HEK293 (cell line): ENCODE results near the gene SCRT2.

Experiments
- CTCF ChIA-PET: fragments of 350-600 bp; formaldehyde crosslinking; extraction: SDS; loops from one replicate; lab custom pipeline; 2021; ENCODE audit warnings: antibody characterized with exemption; lab: Yijun Ruan, JAX
- POLR2A ChIA-PET: fragments of 300-600 bp; formaldehyde crosslinking; extraction: SDS; loops from one replicate; lab custom pipeline; 2020; ENCODE audit warnings: antibody characterized with exemption, inconsistent platforms; lab: Yijun Ruan, JAX
- H3K27ac ChIP-seq: fragments of 200-500 bp; sonication (Bioruptor generic); 2 replicates; pipeline ENCODE4 v1.5.1; 2014; ENCODE audit warnings: low read depth, low read length, control low read depth, inconsistent platforms; ENCODE audit errors: extremely low read depth
- H3K36me3 ChIP-seq, 2 experiments: fragments of 200-500 bp in 1 of 2; sonication (Bioruptor generic) in 1 of 2; 1 replicate in 1 of 2; 2 replicates in 1 of 2; pipeline ENCODE4 v1.5.1; 2014 to 2017; ENCODE audit warnings: inconsistent platforms in 2 of 2, low read length in 2 of 2; ENCODE audit not compliant: control insufficient read depth in 2 of 2, insufficient read depth in 1 of 2
- H3K4me1 ChIP-seq: fragments of 200-500 bp; sonication (Bioruptor generic); 2 replicates; pipeline ENCODE4 v1.5.1; 2014; ENCODE audit warnings: mild to moderate bottlenecking, low read length, inconsistent platforms; ENCODE audit not compliant: control insufficient read depth, insufficient read depth
- H3K4me3 ChIP-seq: 2 replicates; pipeline ENCODE4 v1.5.1; 2011; ENCODE audit warnings: low read depth, mild to moderate bottlenecking, control low read depth, low read length, moderate library complexity
- H3K9me3 ChIP-seq: fragments of 200-500 bp; sonication (Bioruptor generic); 2 replicates; pipeline ENCODE4 v1.5.1; 2014; ENCODE audit warnings: low read depth, low read length, inconsistent platforms; ENCODE audit not compliant: control insufficient read depth, insufficient read depth
- KLF17 ChIP-seq: fragments of 450-650 bp; formaldehyde crosslinking; IDR thresholded peaks from 2 replicates; pipeline ENCODE4 v1.5.1; 2016; ENCODE audit warnings: missing biosample characterization, missing genetic modification characterization
- KLF9 ChIP-seq: fragments of 450-650 bp; formaldehyde crosslinking; IDR thresholded peaks from 2 replicates; pipeline ENCODE4 v1.5.1; 2016; ENCODE audit warnings: missing biosample characterization, missing genetic modification characterization, low read depth
- OVOL3 ChIP-seq: fragments of 450-650 bp; formaldehyde crosslinking; IDR thresholded peaks from 2 replicates; pipeline ENCODE4 v1.5.1; 2016; ENCODE audit warnings: missing biosample characterization, missing genetic modification characterization
- PRDM1 ChIP-seq: fragments of 450-650 bp; formaldehyde crosslinking; IDR thresholded peaks from 2 replicates; pipeline ENCODE4; 2016; ENCODE audit warnings: missing biosample characterization, missing genetic modification characterization
- PRDM10 ChIP-seq: fragments of 450-650 bp; formaldehyde crosslinking; IDR thresholded peaks from 2 replicates; pipeline ENCODE4 v1.5.1; 2016; ENCODE audit warnings: missing biosample characterization, missing genetic modification characterization
- ZBTB21 ChIP-seq: fragments of 450-650 bp; formaldehyde crosslinking; IDR thresholded peaks from 2 replicates; pipeline ENCODE4 v1.5.1; 2017; ENCODE audit warnings: missing biosample characterization, missing genetic modification characterization
- ZNF121 ChIP-seq: fragments of 450-650 bp; formaldehyde crosslinking; IDR thresholded peaks from 2 replicates; pipeline ENCODE4 v1.5.1; 2016; ENCODE audit warnings: missing biosample characterization, missing genetic modification characterization
- ZNF174 ChIP-seq: fragments of 450-650 bp; formaldehyde crosslinking; IDR thresholded peaks from 2 replicates; pipeline ENCODE4 v1.5.0; 2017; ENCODE audit warnings: missing biosample characterization, mild to moderate bottlenecking, missing genetic modification characterization
- ZNF214 ChIP-seq: fragments of 450-650 bp; formaldehyde crosslinking; IDR thresholded peaks from 2 replicates; pipeline ENCODE4 v1.5.1; 2017; ENCODE audit warnings: missing biosample characterization, mild to moderate bottlenecking, missing genetic modification characterization, borderline replicate concordance
- ZNF394 ChIP-seq: fragments of 450-650 bp; formaldehyde crosslinking; IDR thresholded peaks from 2 replicates; pipeline ENCODE4 v1.5.1; 2016; ENCODE audit warnings: missing biosample characterization, missing genetic modification characterization, mild to moderate bottlenecking, moderate library complexity, borderline replicate concordance
- ZNF404 ChIP-seq: fragments of 450-650 bp; formaldehyde crosslinking; IDR thresholded peaks from 2 replicates; pipeline ENCODE4 v1.5.1; 2017; ENCODE audit warnings: missing biosample characterization, missing genetic modification characterization
- ZNF423 ChIP-seq: fragments of 450-650 bp; formaldehyde crosslinking; IDR thresholded peaks from 2 replicates; pipeline ENCODE4 v1.5.1; 2016; ENCODE audit warnings: missing biosample characterization, missing genetic modification characterization
- ZNF433 ChIP-seq: fragments of 450-650 bp; formaldehyde crosslinking; IDR thresholded peaks from 2 replicates; pipeline ENCODE4 v1.5.1; 2016; ENCODE audit warnings: missing biosample characterization, missing genetic modification characterization, low read depth
- ZNF544 ChIP-seq: fragments of 450-650 bp; formaldehyde crosslinking; IDR thresholded peaks from 2 replicates; pipeline ENCODE4 v1.5.0; 2017; ENCODE audit warnings: missing biosample characterization, missing genetic modification characterization
- ZNF621 ChIP-seq: fragments of 450-650 bp; formaldehyde crosslinking; IDR thresholded peaks from 2 replicates; pipeline ENCODE4 v1.5.1; 2017; ENCODE audit warnings: missing biosample characterization, missing genetic modification characterization
- ZNF830 ChIP-seq: fragments of 450-650 bp; IDR thresholded peaks from 2 replicates; pipeline ENCODE4 v1.5.0; 2018; ENCODE audit warnings: missing biosample characterization, missing genetic modification characterization, low read depth, mild to moderate bottlenecking, moderate library complexity
- ZSCAN23 ChIP-seq: fragments of 450-650 bp; formaldehyde crosslinking; IDR thresholded peaks from 2 replicates; pipeline ENCODE4 v1.5.1; 2016; ENCODE audit warnings: missing biosample characterization, missing genetic modification characterization
- TF ChIP-seq, protein P1 (sequence below): fragments of 450-650 bp; formaldehyde crosslinking; IDR thresholded peaks from 2 replicates; pipeline ENCODE4 v1.5.1; 2016; ENCODE audit warnings: missing biosample characterization, missing genetic modification characterization, borderline replicate concordance
- TF ChIP-seq, protein P2 (sequence below): fragments of 450-650 bp; formaldehyde crosslinking; IDR thresholded peaks from 2 replicates; pipeline ENCODE4 v1.5.1; 2016; ENCODE audit warnings: missing biosample characterization, missing genetic modification characterization, low read depth

SCRT2 gene

DNA sequence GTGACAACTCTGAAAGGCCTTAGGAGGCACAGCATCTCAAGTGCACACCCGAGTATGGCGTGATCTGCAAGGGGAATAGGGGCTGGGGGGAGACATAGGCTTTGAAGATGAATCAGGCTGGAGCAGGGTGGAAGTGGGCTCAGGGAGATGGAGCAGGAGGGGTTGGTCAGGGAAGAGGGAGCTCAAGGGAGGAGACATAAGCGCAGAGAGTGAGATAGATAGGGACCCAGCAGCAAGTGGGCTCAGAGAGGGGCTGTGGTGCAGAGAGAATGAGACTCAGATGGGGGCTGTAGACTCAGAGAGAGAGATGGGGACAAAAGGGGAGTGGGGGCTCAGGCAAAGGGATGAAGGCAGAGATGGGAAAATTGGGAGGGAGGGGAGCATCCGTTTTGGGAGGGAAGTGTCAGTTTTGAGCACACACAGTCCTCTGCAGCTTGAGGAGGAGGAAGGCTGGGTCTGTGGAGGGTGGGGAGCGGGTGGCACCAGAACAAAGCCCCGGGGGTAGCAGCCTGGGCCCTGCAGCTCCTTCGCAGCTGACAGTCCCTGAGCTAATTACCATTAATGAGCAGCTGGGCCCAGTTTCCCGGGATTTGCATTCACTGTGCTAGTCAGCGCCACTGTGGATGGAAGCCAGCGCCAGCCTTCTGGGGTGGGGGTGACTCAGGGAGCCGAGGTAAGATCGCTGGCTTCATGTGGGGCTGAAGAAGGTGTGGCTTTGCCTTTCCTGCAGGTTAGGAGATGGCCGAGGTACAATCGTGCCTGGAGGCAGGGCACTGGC, 41.3 kb downstream of the SCRT2 start (continued):
- TF ChIP-seq, protein P1, sequence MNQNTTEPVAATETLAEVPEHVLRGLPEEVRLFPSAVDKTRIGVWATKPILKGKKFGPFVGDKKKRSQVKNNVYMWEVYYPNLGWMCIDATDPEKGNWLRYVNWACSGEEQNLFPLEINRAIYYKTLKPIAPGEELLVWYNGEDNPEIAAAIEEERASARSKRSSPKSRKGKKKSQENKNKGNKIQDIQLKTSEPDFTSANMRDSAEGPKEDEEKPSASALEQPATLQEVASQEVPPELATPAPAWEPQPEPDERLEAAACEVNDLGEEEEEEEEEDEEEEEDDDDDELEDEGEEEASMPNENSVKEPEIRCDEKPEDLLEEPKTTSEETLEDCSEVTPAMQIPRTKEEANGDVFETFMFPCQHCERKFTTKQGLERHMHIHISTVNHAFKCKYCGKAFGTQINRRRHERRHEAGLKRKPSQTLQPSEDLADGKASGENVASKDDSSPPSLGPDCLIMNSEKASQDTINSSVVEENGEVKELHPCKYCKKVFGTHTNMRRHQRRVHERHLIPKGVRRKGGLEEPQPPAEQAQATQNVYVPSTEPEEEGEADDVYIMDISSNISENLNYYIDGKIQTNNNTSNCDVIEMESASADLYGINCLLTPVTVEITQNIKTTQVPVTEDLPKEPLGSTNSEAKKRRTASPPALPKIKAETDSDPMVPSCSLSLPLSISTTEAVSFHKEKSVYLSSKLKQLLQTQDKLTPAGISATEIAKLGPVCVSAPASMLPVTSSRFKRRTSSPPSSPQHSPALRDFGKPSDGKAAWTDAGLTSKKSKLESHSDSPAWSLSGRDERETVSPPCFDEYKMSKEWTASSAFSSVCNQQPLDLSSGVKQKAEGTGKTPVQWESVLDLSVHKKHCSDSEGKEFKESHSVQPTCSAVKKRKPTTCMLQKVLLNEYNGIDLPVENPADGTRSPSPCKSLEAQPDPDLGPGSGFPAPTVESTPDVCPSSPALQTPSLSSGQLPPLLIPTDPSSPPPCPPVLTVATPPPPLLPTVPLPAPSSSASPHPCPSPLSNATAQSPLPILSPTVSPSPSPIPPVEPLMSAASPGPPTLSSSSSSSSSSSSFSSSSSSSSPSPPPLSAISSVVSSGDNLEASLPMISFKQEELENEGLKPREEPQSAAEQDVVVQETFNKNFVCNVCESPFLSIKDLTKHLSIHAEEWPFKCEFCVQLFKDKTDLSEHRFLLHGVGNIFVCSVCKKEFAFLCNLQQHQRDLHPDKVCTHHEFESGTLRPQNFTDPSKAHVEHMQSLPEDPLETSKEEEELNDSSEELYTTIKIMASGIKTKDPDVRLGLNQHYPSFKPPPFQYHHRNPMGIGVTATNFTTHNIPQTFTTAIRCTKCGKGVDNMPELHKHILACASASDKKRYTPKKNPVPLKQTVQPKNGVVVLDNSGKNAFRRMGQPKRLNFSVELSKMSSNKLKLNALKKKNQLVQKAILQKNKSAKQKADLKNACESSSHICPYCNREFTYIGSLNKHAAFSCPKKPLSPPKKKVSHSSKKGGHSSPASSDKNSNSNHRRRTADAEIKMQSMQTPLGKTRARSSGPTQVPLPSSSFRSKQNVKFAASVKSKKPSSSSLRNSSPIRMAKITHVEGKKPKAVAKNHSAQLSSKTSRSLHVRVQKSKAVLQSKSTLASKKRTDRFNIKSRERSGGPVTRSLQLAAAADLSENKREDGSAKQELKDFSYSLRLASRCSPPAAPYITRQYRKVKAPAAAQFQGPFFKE: no peak
- TF ChIP-seq ZNF423: no peak

- no peaks in the 10 kb centered on the region for H3K4me1 ChIP-seq
- H3K36me3 ChIP-seq: no peaks in the 10 kb centered on the region
- CTCF ChIA-PET: interaction anchor here (0.8 to 3.1 kb wide), 4 partner anchors 14 to 69 kb away, joined by 3 to 16 read pairs (median 3); no protein-coding TSS in a partner anchor
- H3K27ac ChIP-seq: no peak overlapping the region
- no peak overlapping the region for H3K4me3 ChIP-seq
- POLR2A ChIA-PET: no interaction called here
- TF ChIP-seq ZNF433 (tag by site-specific recombination) (no peak), KLF9 (no peak), PRDM10 (no peak), ZNF121 (tag by site-specific recombination) (no peak), OVOL3 (no peak), KLF17 (tag by site-specific recombination) (no peak)
- no peaks in the 10 kb centered on the region for H3K9me3 ChIP-seq
Observed at GRCh38 chr20:631101-631500, 44.5 kb downstream of the SCRT2 start.

DNA sequence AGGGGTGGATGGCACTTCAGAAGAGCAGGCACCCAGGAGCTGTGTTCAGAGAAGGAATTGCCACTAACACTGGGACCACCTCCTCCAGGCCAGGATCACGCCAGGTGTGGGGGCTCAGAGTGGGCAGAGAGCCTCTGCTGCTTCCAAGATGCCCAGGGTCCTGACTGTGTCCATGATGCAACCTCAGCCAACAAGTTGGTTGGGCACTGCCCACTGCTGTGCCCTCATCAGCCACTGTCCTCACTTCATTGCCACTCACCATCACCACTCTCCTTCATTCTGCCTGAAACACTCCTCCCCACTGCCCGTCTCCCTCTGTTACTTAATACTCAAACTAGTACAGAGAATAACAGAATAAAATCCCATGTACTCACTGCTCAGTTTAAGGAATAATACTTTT, 49.0 kb downstream of the SCRT2 start:
- CTCF ChIA-PET: interaction anchor here (1.0 to 1.6 kb wide), 2 partner anchors 19 to 41 kb away, joined by 3 to 4 read pairs; no protein-coding TSS in a partner anchor
- H3K36me3 ChIP-seq: no peaks in the 10 kb centered on the region
- POLR2A ChIA-PET: no interaction called here

More for the DNA sequence above, 49.0 kb downstream of the SCRT2 start:
- TF ChIP-seq ZNF394 (tag by site-specific recombination) (no peak), ZNF621 (tag by site-specific recombination) (no peak), ZNF830 (tag by site-specific recombination) (no peak), ZNF404 (no peak), ZNF544 (no peak), PRDM1 (tag by site-specific recombination) (no peak), ZSCAN23 (tag by site-specific recombination) (no peak), ZBTB21 (tag by site-specific recombination) (no peak), ZNF174 (tag by site-specific recombination) (no peak), ZNF214 (no peak)
- TF ChIP-seq, protein P2, sequence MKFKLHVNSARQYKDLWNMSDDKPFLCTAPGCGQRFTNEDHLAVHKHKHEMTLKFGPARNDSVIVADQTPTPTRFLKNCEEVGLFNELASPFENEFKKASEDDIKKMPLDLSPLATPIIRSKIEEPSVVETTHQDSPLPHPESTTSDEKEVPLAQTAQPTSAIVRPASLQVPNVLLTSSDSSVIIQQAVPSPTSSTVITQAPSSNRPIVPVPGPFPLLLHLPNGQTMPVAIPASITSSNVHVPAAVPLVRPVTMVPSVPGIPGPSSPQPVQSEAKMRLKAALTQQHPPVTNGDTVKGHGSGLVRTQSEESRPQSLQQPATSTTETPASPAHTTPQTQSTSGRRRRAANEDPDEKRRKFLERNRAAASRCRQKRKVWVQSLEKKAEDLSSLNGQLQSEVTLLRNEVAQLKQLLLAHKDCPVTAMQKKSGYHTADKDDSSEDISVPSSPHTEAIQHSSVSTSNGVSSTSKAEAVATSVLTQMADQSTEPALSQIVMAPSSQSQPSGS (tag by site-specific recombination): no peak
- no peak overlapping the region for H3K27ac ChIP-seq
- no peaks in the 10 kb centered on the region for H3K4me1 ChIP-seq
- H3K4me3 ChIP-seq: no peak overlapping the region
- no peaks in the 10 kb centered on the region for H3K9me3 ChIP-seq
